ENCODE results near the gene CASZ1. TPM values are rescaled to one million over a fixed set of nuclear protein-coding genes. Genes with fewer than 3 reads are reported as not detected.

The CASZ1 gene
- total RNA-seq, 1 donor from 2014 or later = 18.3 TPM

GRCh38 chr1:10659646-10660540 is 136.6 kb downstream of the CASZ1 start:
- Mint-ChIP-seq H3K4me3 (ENCODE audit: unreplicated experiment) (no peak overlapping the region), H3K4me1 (ENCODE audit: low read depth, unreplicated experiment) (peaks cover 13% of the 10 kb centered on the region), H3K27me3 (ENCODE audit: unreplicated experiment) (peaks cover 10% of the 10 kb centered on the region), H3K9me3 (ENCODE audit: unreplicated experiment) (peaks cover 4% of the 10 kb centered on the region), H3K27ac (ENCODE audit: unreplicated experiment) (no peak overlapping the region), H3K36me3 (ENCODE audit: unreplicated experiment) (no peaks in the 10 kb centered on the region)
- TF ChIP-seq CTCF (IDR thresholded peaks at IDR 0.05; ENCODE audit: partially characterized antibody, unreplicated experiment) = no peak
- DNase-seq = no peak

- no peaks in the 10 kb centered on the region for H3K36me3 Mint-ChIP-seq (ENCODE audit: unreplicated experiment)
- peaks cover 10% of the 10 kb centered on the region for H3K27me3 Mint-ChIP-seq (ENCODE audit: unreplicated experiment)
- peaks cover 9% of the 10 kb centered on the region for H3K4me1 Mint-ChIP-seq (ENCODE audit: low read depth, unreplicated experiment)
- H3K4me3 Mint-ChIP-seq (ENCODE audit: unreplicated experiment) = no peak overlapping the region
- no peak for DNase-seq
- peaks cover 4% of the 10 kb centered on the region for H3K9me3 Mint-ChIP-seq (ENCODE audit: unreplicated experiment)
- no peak overlapping the region for H3K27ac Mint-ChIP-seq (ENCODE audit: unreplicated experiment)
- no peak for TF ChIP-seq CTCF (IDR thresholded peaks at IDR 0.05; ENCODE audit: partially characterized antibody, unreplicated experiment)
Observed at GRCh38 chr1:10659218-10659617, 137.2 kb downstream of the CASZ1 start.

- Mint-ChIP-seq H3K4me1 (ENCODE audit: low read depth, unreplicated experiment) (peaks cover 7% of the 10 kb centered on the region), H3K27me3 (ENCODE audit: unreplicated experiment) (peaks cover 10% of the 10 kb centered on the region)
Observed at GRCh38 chr1:10658396-10659066, 137.9 kb downstream of the CASZ1 start.

GRCh38 chr1:10657088-10657847 is 139.2 kb downstream of the CASZ1 start:
- H3K9me3 Mint-ChIP-seq (ENCODE audit: unreplicated experiment) = peaks cover 3% of the 10 kb centered on the region
- no peak overlapping the region for H3K4me3 Mint-ChIP-seq (ENCODE audit: unreplicated experiment)
- peak; percentile 65 for DNase-seq
- H3K36me3 Mint-ChIP-seq (ENCODE audit: unreplicated experiment) = no peaks in the 10 kb centered on the region
- H3K4me1 Mint-ChIP-seq (ENCODE audit: low read depth, unreplicated experiment) = peaks cover 7% of the 10 kb centered on the region
- peak overlapping the region; percentile 67 for H3K27ac Mint-ChIP-seq (ENCODE audit: unreplicated experiment)
- TF ChIP-seq CTCF (IDR thresholded peaks at IDR 0.05; ENCODE audit: partially characterized antibody, unreplicated experiment) = no peak
- peaks cover 11% of the 10 kb centered on the region for H3K27me3 Mint-ChIP-seq (ENCODE audit: unreplicated experiment)

More at GRCh38 chr1:10658396-10659066, 137.9 kb downstream of the CASZ1 start:
- no peaks in the 10 kb centered on the region for H3K36me3 Mint-ChIP-seq (ENCODE audit: unreplicated experiment)
- DNase-seq = no peak
- H3K4me3 Mint-ChIP-seq (ENCODE audit: unreplicated experiment) = no peak overlapping the region
- no peak for TF ChIP-seq CTCF (IDR thresholded peaks at IDR 0.05; ENCODE audit: partially characterized antibody, unreplicated experiment)
- H3K9me3 Mint-ChIP-seq (ENCODE audit: unreplicated experiment) = peaks cover 3% of the 10 kb centered on the region
- H3K27ac Mint-ChIP-seq (ENCODE audit: unreplicated experiment) = no peak overlapping the region
